Upper lobe of left lung (tissue), 6 donors: ENCODE measurements around the gene SPEM1. TPM values are rescaled to one million over a fixed set of nuclear protein-coding genes. Genes with fewer than 3 reads are reported as not detected.

Experiments used
- ATAC-seq, 2 donors: fragments of 200-7000 bp; cut with Tn5 transposase; one replicate each; pipeline ENCODE4 v1.9.1; 2022; ENCODE audit warnings: mild to moderate bottlenecking in 2 of 2, moderate library complexity in 2 of 2; ENCODE audit not compliant: low FRiP score in 2 of 2
- DNase-seq, 2 donors: peaks; one replicate each; pipeline ENCODE4 v3.0.0-alpha.2; 2019 to 2020
- H3K27ac ChIP-seq, 4 donors: fragments of 200-600 bp; sonication (generic); one replicate each; pipeline ENCODE4 v1.5.1; 2016 to 2019
- H3K27me3 ChIP-seq, 4 donors: fragments of 200-600 bp; sonication (generic); one replicate each; pipeline ENCODE4 v1.5.1; 2017 to 2019
- H3K36me3 ChIP-seq, 4 donors: fragments of 200-600 bp; sonication (generic); one replicate each; pipeline ENCODE4 v1.5.1; 2016 to 2019
- H3K4me1 ChIP-seq, 4 donors: fragments of 200-600 bp; sonication (generic); one replicate each; pipeline ENCODE4 v1.5.1; 2018 to 2019
- H3K4me3 ChIP-seq, 4 donors: fragments of 200-600 bp; sonication (generic); one replicate each; pipeline ENCODE4 v1.5.1; 2017 to 2019; ENCODE audit warnings: mild to moderate bottlenecking in 2 of 4, moderate library complexity in 1 of 4
- H3K9me3 ChIP-seq, 4 donors: fragments of 200-600 bp; sonication (generic); one replicate each; pipeline ENCODE4 v1.5.1; 2018 to 2019
- CTCF ChIP-seq, 6 experiments: fragments of 450-650 bp in 4 of 6; fragments of 200-600 bp in 2 of 6; sonication (generic) in 2 of 6; IDR thresholded peaks; one replicate each; pipeline ENCODE4 v1.5.1; 2016 to 2019; ENCODE audit warnings: antibody characterized with exemption in 6 of 6
- EP300 ChIP-seq, 4 donors: sonication (generic); formaldehyde crosslinking; IDR thresholded peaks; one replicate each; pipeline ENCODE4 v1.5.1; 2017; ENCODE audit warnings: antibody characterized with exemption in 4 of 4, control low read depth in 2 of 4
- POLR2A ChIP-seq, 4 donors: fragments of 450-650 bp; IDR thresholded peaks; one replicate each; pipeline ENCODE4 v1.5.1; 2016 to 2017; ENCODE audit warnings: antibody characterized with exemption in 4 of 4, mild to moderate bottlenecking in 2 of 4
- POLR2AphosphoS5 ChIP-seq, 2 donors: sonication (generic); formaldehyde crosslinking; IDR thresholded peaks; one replicate each; pipeline ENCODE4 v1.5.1; 2017; ENCODE audit warnings: antibody characterized with exemption in 2 of 2
- WGBS, 2 donors: methylation state at CpG; one replicate each; pipeline ENCODE4 v1.1.5; 2017 to 2018; 5-methylcytosine and 5-hydroxymethylcytosine counted together
- total RNA-seq, 6 donors: library from RNA; depleted of rRNA in 4 of 6; stranded (reverse); fragments of >200 nt in 4 of 6; gene quantifications; one replicate each; pipeline versions ENCODE4 v1.1.0 to v1.2.1, GENCODE V29; 2016 to 2021
- donor health status: DM: no; HTN: no; CAD: no; lungs with moderate emphysema.
- donor health status: DM: no; HTN: yes; CAD: no; lungs with severe emphysema.

The SPEM1 gene
- total RNA-seq, 6 donors from 2014 or later = not detected

GRCh38 chr17:7462474-7463371 lies 42.6 kb downstream of the SPEM1 start:
- H3K4me3 ChIP-seq = no peak overlapping the region
- H3K27ac ChIP-seq = no peak overlapping the region
- peak in 1 of 2 donors; percentile 80 for DNase-seq
- TF ChIP-seq EP300 (IDR thresholded peaks at IDR 0.05) (no peak), CTCF (IDR thresholded peaks at IDR 0.05) (no peak), POLR2A (IDR thresholded peaks at IDR 0.05) (no peak), POLR2AphosphoS5 (IDR thresholded peaks at IDR 0.05) (no peak)
- peaks cover 18 to 23% (median 20%) of the 10 kb centered on the region in 4 donors for H3K4me1 ChIP-seq
- no peak for ATAC-seq
- H3K36me3 ChIP-seq = peaks cover 4 to 40% (median 31%) of the 10 kb centered on the region in 4 donors
- no peaks in the 10 kb centered on the region for H3K9me3 ChIP-seq
- H3K27me3 ChIP-seq = no peaks in the 10 kb centered on the region
- 92 to 95% methylated on average over 29 to 35 of the region's 44 CpGs for WGBS, 2 donors

GRCh38 chr17:7463372-7463846 lies 43.3 kb downstream of the SPEM1 start:
- H3K27ac ChIP-seq = no peak overlapping the region
- DNase-seq (peak in 1 of 2 donors; percentile 78), ATAC-seq (no peak)
- peaks cover 4 to 40% (median 31%) of the 10 kb centered on the region in 4 donors for H3K36me3 ChIP-seq
- TF ChIP-seq POLR2AphosphoS5 (IDR thresholded peaks at IDR 0.05) (no peak), POLR2A (IDR thresholded peaks at IDR 0.05) (no peak), CTCF (IDR thresholded peaks at IDR 0.05) (no peak), EP300 (IDR thresholded peaks at IDR 0.05) (no peak)
- H3K9me3 ChIP-seq = no peaks in the 10 kb centered on the region
- peaks cover 18 to 29% (median 20%) of the 10 kb centered on the region in 4 donors for H3K4me1 ChIP-seq
- H3K4me3 ChIP-seq = no peak overlapping the region
- H3K27me3 ChIP-seq = no peaks in the 10 kb centered on the region
- 91 to 96% methylated on average over 7 to 14 of the region's 14 CpGs for WGBS, 2 donors

- Histone ChIP-seq H3K36me3 (peaks cover 4 to 40% (median 31%) of the 10 kb centered on the region in 4 donors), H3K27me3 (no peaks in the 10 kb centered on the region), H3K9me3 (no peaks in the 10 kb centered on the region), H3K4me1 (peaks cover 19 to 29% (median 22%) of the 10 kb centered on the region in 4 donors), H3K27ac (no peak overlapping the region), H3K4me3 (no peak overlapping the region)
- ATAC-seq (no peak), DNase-seq (no peak)
- TF ChIP-seq POLR2A (IDR thresholded peaks at IDR 0.05) = no peak
- TF ChIP-seq EP300 (IDR thresholded peaks at IDR 0.05) = no peak
- TF ChIP-seq POLR2AphosphoS5 (IDR thresholded peaks at IDR 0.05) = no peak
- no peak for TF ChIP-seq CTCF (IDR thresholded peaks at IDR 0.05)
- 95% methylated on average over 9 of the region's 9 CpGs for WGBS, 2 donors
Observed at GRCh38 chr17:7464081-7464480, 44.0 kb downstream of the SPEM1 start.

GRCh38 chr17:7465597-7466275 lies 45.6 kb downstream of the SPEM1 start:
- no peak for TF ChIP-seq CTCF (IDR thresholded peaks at IDR 0.05)
- TF ChIP-seq POLR2AphosphoS5 (IDR thresholded peaks at IDR 0.05) = no peak
- TF ChIP-seq POLR2A (IDR thresholded peaks at IDR 0.05) = no peak
- TF ChIP-seq EP300 (IDR thresholded peaks at IDR 0.05) = no peak
- 63 to 86% methylated on average over 10 to 28 of the region's 33 CpGs for WGBS, 2 donors
- ATAC-seq (peak in 1 of 2 donors; percentile 44), DNase-seq (peak; percentile 71 to 83)
- peak overlapping the region; percentile 61 to 75 (median 71) for H3K27ac ChIP-seq
- no peaks in the 10 kb centered on the region for H3K27me3 ChIP-seq
- H3K9me3 ChIP-seq = no peaks in the 10 kb centered on the region
- no peak overlapping the region for H3K4me3 ChIP-seq
- peaks cover 4 to 40% (median 31%) of the 10 kb centered on the region in 4 donors for H3K36me3 ChIP-seq
- peaks cover 20 to 39% (median 32%) of the 10 kb centered on the region in 4 donors for H3K4me1 ChIP-seq
